Stimulated activated CD8-positive, alpha-beta memory T cell treated with anti-CD3 and anti-CD28 coated beads, Interleukin-12 subunit alpha, Interleukin-12 subunit beta, amount 100 ng/mL, for 4 hours (primary cell): ENCODE results near the gene TNKS2.
"Not testable (repeated sequence)": the region's sequence is repeated elsewhere in the genome, so short reads cannot be mapped to it uniquely, and the experiment has no call there.

Experiments
- DNase-seq: peaks from one replicate; pipeline ENCODE4 v3.0.0-alpha.2; 2020; ENCODE audit warnings: low read depth

Gene TNKS2

GRCh38 chr10:91797874-91798648 is at the start of gene TNKS2:
Gene TNKS2, plus strand, starts transcription at chr10:91798426. Its CDS starts 265 bp downstream, at chr10:91798691.
- DNase-seq, result peak; percentile 88

- not testable (repeated sequence) for DNase-seq
Measured at GRCh38 chr10:91749592-91749991, 48.6 kb upstream of the TNKS2 start.

GRCh38 chr10:91756286-91756685 is 41.9 kb upstream of the TNKS2 start:
- DNase-seq, result no peak

DNA sequence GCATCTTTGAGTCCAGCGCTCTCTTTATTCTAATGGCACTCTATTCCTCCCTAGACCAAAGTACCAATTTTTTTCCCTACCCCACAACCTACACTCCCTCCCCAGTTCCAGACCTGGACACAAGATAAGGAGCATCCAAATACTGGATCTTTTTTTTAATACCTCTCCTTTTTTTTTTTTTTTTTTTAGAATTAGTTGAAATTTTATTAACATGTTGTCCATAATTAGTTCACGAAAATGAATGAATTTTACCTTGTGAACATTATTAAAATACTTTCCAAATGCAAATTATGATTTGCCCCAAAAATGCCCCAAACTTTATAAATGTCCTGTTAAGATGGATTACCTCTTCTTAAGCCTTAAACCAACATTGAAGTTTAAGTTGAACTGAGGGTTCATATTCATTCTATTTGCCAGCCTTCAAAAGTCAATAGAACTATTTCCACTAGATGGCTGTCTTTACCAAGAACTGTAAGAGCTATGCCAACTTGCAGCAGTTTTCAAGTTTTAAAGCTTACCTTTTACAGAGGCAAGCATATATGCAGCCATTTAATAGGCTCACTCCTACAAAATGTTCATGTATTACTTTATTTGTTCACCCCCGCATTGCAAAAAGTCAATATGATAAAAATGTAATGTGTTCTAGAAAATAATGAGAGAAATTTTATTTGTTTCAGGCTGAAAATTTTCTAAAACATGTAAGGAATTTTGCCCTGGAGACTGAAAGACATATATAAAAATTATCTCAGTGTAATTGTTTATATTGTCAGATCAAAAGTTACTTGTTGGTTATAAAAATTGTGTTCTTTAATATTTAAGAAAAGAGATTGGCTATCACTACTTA is 39.7 kb upstream of the TNKS2 start:
- DNase-seq, result no peak

DNA sequence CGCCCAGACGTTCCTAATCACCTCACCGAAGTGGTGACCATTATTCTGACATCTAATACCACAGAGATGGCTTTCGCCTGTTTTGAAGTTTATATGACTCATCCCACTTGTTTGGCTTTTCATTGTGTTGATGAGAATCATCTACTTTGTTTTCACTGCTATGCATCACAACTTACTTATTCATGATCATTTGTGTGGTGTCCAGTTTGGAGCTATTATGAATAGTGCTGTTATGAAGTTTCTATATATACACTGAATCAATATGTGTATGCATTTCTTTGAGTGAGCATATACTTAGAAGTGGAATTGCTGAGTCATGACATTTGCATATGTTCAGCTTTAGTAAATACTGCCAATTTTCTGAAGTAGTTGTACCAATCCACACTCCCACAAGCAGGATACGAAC is 38.6 kb upstream of the TNKS2 start:
- no peak for DNase-seq

GRCh38 chr10:91761721-91762120 is 36.5 kb upstream of the TNKS2 start:
- DNase-seq, result no peak

DNA sequence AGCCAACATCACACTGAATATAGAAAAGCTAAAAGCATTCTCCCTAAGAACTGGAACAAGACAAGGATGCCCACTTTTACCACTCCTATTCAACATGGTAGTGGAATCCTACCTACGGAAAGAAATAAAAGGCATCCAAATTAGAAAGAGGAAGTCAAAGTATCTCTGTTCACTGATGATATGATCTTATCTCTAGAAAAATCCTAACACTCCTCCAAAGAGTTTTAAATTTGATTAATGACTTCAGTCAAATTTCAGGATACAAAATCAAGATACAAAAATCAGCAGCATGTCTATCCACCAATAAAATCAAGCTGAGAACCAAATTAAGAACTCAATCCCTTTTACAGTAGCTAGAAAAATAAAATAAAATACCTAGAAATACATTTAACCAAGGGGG is 35.3 kb upstream of the TNKS2 start:
- DNase-seq, result no peak

DNA sequence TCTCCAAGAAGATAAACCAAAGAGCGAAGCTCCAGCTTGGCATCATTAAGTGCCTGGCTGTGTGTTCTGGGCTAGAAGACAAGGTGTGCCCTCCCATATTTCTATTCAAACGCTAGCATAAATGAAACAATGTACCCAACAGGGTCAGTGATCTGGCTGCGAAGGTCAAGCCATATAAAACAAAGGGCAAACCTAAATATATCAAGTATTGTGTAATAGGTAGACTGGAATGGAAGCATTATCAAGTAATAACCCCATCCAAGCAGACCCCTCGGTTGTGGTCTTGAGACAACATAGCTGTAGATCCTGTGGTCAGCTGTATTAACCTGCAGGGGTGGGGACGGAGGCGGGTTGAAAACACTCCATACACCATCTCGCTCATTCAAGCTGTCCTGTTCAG is 31.6 kb upstream of the TNKS2 start:
- no peak for DNase-seq

- no peak for DNase-seq
Measured at GRCh38 chr10:91768123-91768522, 30.1 kb upstream of the TNKS2 start.

DNA sequence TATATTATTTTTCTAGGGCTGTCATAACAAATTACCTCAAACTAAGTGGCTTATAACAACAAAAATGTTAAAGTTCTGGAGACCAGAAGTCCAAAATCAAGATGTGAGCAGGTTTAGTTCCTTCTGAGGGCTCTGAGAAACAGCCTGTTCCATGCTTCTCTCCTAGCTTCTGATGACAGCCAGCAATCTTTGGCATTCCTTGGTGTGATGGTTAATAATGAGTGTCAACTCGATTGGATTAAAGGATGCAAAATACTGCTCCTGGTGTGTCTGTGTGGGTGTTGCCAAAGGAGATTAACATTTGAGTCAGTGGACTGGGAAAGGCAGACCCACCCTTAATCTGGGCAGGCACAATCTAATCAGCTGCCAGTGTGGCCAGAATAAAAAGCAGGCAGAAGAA is 26.3 kb upstream of the TNKS2 start:
- no peak for DNase-seq

- no peak for DNase-seq
Measured at GRCh38 chr10:91772461-91772860, 25.8 kb upstream of the TNKS2 start.

GRCh38 chr10:91772869-91773268 is 25.4 kb upstream of the TNKS2 start:
- no peak for DNase-seq

DNA sequence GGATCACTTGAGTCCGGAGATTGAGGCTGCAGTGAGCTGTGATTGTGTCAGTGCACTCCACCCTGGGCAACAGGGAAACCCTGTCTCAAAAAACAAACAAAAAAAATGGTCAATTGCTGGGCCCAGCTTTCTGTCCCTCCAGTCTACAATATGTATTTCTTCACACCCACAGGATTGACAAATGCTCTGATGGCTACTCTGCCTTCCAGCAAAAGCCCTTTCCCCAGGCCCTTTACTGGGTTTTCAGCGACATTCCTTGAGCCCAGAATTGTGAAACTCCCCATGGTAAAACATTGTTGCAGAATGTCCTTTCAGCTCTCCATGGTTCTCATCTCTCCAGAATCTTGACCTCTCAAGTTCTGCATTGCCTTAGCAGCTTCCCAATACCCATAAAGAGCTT is 23.7 kb upstream of the TNKS2 start:
- DNase-seq, result no peak

GRCh38 chr10:91775731-91776130 is 22.5 kb upstream of the TNKS2 start:
- no peak for DNase-seq

- no peak for DNase-seq
Measured at GRCh38 chr10:91776266-91776665, 22.0 kb upstream of the TNKS2 start.

- DNase-seq, result no peak
Measured at GRCh38 chr10:91778485-91778884, 19.7 kb upstream of the TNKS2 start.

DNA sequence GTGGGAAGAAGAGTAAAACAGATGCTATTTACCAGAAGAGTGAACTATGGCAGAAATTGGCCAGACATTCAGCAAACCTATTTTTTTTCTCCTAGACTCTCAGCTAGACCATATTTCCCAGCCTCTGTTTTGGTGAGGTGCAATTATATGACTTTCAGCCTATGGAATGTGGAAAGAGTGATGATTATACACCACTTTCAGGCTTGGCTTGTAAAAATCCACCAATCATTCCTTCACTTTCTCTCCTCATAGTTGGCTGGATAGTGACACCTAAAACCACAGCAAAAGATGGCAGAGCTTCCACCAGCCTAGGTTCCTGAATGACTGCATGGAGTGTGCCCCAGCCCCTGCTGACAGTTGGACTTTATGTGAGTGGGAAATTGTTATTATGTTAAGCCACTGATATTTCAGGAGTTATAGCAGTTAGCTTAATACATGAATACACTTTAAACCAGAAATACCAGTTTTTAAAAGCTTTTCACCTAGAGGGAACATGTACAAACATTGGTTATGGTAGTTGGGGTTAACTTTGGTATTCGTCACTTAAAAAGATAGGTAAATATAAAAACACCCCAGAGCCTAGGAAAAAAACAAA is 19.1 kb upstream of the TNKS2 start:
- no peak for DNase-seq

DNA sequence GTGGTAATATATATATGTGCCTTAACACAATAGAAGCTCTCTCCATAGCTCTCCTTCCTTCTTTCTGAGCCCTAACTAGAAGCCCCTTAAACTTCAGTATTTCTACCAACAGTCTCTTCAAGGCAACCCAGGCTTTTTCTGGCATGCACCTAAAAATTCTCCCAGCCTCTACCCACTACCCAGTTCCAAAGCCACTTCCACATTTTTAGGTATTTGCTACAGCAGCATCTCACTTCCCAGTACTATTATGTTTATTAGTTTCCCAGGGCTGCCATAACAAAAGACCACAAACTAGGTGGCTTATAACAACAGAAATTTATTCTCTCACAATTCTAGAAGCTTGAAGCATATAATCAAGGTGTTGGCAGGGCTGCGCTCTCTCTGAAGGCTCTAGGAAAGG is 15.7 kb upstream of the TNKS2 start:
- DNase-seq, result no peak

- DNase-seq, result no peak
Measured at GRCh38 chr10:91785830-91786229, 12.4 kb upstream of the TNKS2 start.

GRCh38 chr10:91787258-91787657 is 11.0 kb upstream of the TNKS2 start:
- no peak for DNase-seq

DNA sequence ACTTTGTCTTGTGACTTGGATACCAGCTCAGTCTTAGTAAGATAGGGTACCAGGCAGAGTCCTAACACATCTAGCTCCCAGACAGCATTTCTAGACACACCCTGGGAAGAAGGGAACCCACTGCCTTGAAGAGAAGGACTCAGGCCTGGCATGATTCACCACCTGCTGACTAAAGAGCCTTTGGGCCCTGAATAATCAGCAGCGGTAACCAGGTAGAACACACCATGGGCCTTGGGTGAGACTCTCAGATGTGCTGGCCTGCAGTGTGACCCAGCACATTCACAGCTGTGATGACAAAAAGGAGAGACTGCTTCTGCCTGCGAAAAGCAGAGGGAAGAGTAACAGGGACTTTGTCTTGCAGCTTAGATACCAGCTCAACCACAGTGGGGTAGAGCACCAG is 10.4 kb upstream of the TNKS2 start:
- no peak for DNase-seq

DNA sequence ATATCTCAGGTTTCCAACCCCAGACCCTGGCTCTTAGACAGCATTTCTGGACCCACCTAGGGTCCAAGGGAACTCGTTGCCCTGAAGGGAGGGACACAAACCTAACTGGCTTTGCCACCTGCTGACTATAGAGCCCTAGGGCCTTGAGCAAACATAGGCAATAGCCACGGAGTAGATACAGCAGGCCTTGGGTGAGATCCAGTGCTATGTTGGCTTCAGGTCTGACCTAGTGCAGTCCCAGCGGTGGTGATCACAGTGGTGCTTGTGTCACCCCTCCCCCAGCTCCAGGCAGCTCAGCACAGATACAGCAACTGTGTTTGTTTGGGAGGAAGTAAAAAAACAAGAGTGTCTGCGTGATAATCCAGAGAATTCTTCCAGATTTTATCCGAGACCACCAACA is 9.7 kb upstream of the TNKS2 start:
- DNase-seq, result no peak
